Esophagus muscularis mucosa (tissue), 4 donors: ENCODE measurements around the gene MCOLN1.

Source experiments
- EP300 ChIP-seq: sonication (generic); formaldehyde crosslinking; IDR thresholded peaks from one replicate; pipeline ENCODE4 v1.6.1; 2017; ENCODE audit warnings: antibody characterized with exemption
- POLR2A ChIP-seq: fragments of 450-650 bp; IDR thresholded peaks from one replicate; pipeline ENCODE4 v1.6.1; 2017; ENCODE audit warnings: antibody characterized with exemption, moderate library complexity, mild to moderate bottlenecking, low read depth
- POLR2AphosphoS5 ChIP-seq, 2 donors: sonication (generic); formaldehyde crosslinking; IDR thresholded peaks; one replicate each; pipeline ENCODE4 v1.6.1; 2017; ENCODE audit warnings: antibody characterized with exemption in 2 of 2
- TF ChIP-seq, protein P1 (sequence below), 3 experiments: fragments of 200-600 bp in 2 of 3; fragments of 450-650 bp in 1 of 3; sonication (generic) in 2 of 3; IDR thresholded peaks; one replicate each; pipeline ENCODE4 v1.5.1; 2017 to 2019; ENCODE audit warnings: antibody characterized with exemption in 3 of 3, mild to moderate bottlenecking in 2 of 3, moderate library complexity in 1 of 3

- TF ChIP-seq, protein P1, sequence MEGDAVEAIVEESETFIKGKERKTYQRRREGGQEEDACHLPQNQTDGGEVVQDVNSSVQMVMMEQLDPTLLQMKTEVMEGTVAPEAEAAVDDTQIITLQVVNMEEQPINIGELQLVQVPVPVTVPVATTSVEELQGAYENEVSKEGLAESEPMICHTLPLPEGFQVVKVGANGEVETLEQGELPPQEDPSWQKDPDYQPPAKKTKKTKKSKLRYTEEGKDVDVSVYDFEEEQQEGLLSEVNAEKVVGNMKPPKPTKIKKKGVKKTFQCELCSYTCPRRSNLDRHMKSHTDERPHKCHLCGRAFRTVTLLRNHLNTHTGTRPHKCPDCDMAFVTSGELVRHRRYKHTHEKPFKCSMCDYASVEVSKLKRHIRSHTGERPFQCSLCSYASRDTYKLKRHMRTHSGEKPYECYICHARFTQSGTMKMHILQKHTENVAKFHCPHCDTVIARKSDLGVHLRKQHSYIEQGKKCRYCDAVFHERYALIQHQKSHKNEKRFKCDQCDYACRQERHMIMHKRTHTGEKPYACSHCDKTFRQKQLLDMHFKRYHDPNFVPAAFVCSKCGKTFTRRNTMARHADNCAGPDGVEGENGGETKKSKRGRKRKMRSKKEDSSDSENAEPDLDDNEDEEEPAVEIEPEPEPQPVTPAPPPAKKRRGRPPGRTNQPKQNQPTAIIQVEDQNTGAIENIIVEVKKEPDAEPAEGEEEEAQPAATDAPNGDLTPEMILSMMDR (IDR thresholded peaks at IDR 0.05): no peak
- TF ChIP-seq POLR2A (no peak), EP300 (no peak), POLR2AphosphoS5 (IDR thresholded peaks at IDR 0.05) (no peak)
Observed at GRCh38 chr19:7556696-7557315, 34.4 kb downstream of the MCOLN1 start.
